Suprapubic skin (tissue), 3 donors: Measurements from ENCODE around the gene MAD2L1BP.

Experiments used
- CTCF ChIP-seq, 2 donors: fragments of 200-600 bp in 1 of 2; fragments of 450-650 bp in 1 of 2; sonication (generic) in 1 of 2; IDR thresholded peaks; one replicate each; pipeline ENCODE4 v1.5.1; 2016 to 2019; ENCODE audit warnings: antibody characterized with exemption in 2 of 2, mild to moderate bottlenecking in 1 of 2, moderate library complexity in 1 of 2
- EP300 ChIP-seq: sonication (generic); formaldehyde crosslinking; IDR thresholded peaks from one replicate; pipeline ENCODE4 v1.6.1; 2017; ENCODE audit warnings: antibody characterized with exemption
- POLR2A ChIP-seq, 2 donors: fragments of 450-650 bp; IDR thresholded peaks; one replicate each; pipeline ENCODE4 v1.6.1; 2017; ENCODE audit warnings: antibody characterized with exemption in 2 of 2, mild to moderate bottlenecking in 2 of 2, moderate library complexity in 2 of 2

GRCh38 chr6:43669050-43669921 lies 33.6 kb downstream of the MAD2L1BP start:
- TF ChIP-seq POLR2A (IDR thresholded peaks at IDR 0.05) (no peak), CTCF (IDR thresholded peaks at IDR 0.05) (no peak), EP300 (no peak)
